ENCODE data around the gene BMP2. TPM values are rescaled to one million over a fixed set of nuclear protein-coding genes. Genes with fewer than 3 reads are reported as not detected.

BMP2 gene
- polyA plus RNA-seq (2011; rRNA removed) (0.23 and 0.42 TPM in 2 replicates), polyA plus RNA-seq (2017; fragmentation: RNase III; extraction: RNeasy Plus Mini Kit Qiagen cat#74134 plus additional on column Dnase treatment) (0.09 to 0.20 TPM (median 0.19 TPM) in 3 replicates), polyA minus RNA-seq (2011; rRNA and poly(A)+ RNA removed) (0.24 and 0.41 TPM in 2 replicates)
- 0.11 and 0.12 TPM in 2 replicates for polyA plus RNA-seq (2012; cell fraction: cytosol; rRNA removed)
- 0.07 and 0.10 TPM in 2 replicates for polyA plus RNA-seq (2012; cell fraction: nucleus; rRNA removed)

DNA sequence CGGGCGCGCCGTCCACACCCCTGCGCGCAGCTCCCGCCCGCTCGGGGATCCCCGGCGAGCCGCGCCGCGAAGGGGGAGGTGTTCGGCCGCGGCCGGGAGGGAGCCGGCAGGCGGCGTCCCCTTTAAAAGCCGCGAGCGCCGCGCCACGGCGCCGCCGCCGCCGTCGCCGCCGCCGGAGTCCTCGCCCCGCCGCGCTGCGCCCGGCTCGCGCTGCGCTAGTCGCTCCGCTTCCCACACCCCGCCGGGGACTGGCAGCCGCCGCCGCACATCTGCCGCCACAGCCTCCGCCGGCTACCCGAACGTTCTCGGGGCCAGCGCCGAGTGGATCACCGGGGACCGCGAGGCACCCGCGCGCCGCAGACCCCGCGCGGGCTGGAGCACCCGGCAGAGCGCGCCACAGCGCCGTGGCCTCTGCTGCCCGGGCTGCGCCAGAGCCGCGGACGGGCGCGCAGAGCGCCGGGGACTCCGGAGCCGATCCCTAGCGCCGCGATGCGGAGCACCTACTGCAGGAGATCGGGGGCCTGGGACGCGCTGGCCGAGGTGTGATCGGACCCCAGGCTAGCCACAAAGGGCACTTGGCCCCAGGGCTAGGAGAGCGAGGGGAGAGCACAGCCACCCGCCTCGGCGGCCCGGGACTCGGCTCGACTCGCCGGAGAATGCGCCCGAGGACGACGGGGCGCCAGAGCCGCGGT is at the start of gene BMP2:
TSS of gene BMP2 (plus strand) at position 151 of the 692 bp plus-strand sequence. CDS start 2,441 bp downstream, outside the sequence.
- peak within 1 kb of the TSS; percentile 14 to 82; a peak in 5 of 6 replicates for H3K27ac ChIP-seq
- ATAC-seq (peak; percentile 88 to 89), DNase-seq (ENCODE audit: low read depth in 1 of 2, low spot score in 1 of 2) (peak; percentile 29 to 48)

DNA sequence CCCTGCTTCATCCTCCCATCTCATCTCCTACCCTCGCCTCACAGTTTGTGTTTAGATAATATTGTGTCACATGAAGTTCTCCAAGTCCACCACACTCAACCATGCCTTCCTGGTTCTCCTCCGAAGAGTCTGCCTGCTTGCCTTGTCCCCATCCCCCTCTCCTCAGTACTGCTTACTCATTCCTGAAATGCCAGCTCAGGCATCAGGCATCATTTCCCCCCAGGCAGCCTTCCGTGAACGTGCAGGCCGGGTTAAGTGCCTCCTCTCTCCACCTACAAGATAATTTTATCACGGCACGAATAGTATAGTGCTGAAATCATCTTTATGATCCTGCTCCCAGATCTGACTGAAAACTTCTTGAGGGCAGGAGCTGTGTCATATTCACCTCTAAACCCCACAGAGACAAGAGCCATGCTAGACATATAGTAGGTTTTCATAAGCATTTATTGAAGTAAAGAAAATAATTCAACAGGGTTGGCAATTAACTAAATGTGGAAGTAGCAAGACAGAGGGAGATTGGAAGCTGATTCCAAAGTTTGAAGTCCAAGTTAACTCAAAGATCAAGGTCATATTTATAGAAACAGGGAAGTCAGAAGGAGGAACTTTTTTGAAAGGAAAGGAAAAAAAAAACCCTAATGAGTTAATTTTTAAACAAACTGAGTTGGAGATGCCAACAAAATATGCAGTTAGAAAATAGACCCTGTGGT is 48.7 kb upstream of the BMP2 start:
- Histone ChIP-seq H3K27ac (no peak overlapping the region), H3K4me2 (no peak overlapping the region), H3K9me3 (peaks cover 9% of the 10 kb centered on the region; the same call in 2 of the 3 replicates), H3K4me1 (no peaks in the 10 kb centered on the region), H3K4me3 (no peak overlapping the region)
- POLR2A ChIA-PET: no interaction called here
- WGBS (ENCODE audit: missing lambda C conversion rate): 8% methylated on average over 7 of the region's 7 CpGs
- ATAC-seq (peak in 1 of 2 experiments; percentile 30; a peak in 1 of 6 replicates), DNase-seq (ENCODE audit: low read depth in 1 of 2, low spot score in 1 of 2) (peak in 1 of 2 experiments; percentile 39), FAIRE-seq (no peak)
- CTCF ChIA-PET: interaction anchor here (0.9 to 2.0 kb wide), 2 partner anchors 9 kb away, joined by 3 to 6 read pairs; no protein-coding TSS in a partner anchor
- TF ChIP-seq HEYL (CRISPR knock-in tag; IDR thresholded peaks at IDR 0.05): no peak
- no peak for TF ChIP-seq JUN (IDR thresholded peaks at IDR 0.05)
- no peak for TF ChIP-seq PHF8 (IDR thresholded peaks at IDR 0.05; ENCODE audit: borderline replicate concordance, low read depth)
- no peak for TF ChIP-seq BHLHE40 (IDR thresholded peaks at IDR 0.05; ENCODE audit: low read depth, low read length)
- TF ChIP-seq ESRRA (IDR thresholded peaks at IDR 0.05; ENCODE audit: borderline replicate concordance, low read length): no peak
- TF ChIP-seq, protein P1, sequence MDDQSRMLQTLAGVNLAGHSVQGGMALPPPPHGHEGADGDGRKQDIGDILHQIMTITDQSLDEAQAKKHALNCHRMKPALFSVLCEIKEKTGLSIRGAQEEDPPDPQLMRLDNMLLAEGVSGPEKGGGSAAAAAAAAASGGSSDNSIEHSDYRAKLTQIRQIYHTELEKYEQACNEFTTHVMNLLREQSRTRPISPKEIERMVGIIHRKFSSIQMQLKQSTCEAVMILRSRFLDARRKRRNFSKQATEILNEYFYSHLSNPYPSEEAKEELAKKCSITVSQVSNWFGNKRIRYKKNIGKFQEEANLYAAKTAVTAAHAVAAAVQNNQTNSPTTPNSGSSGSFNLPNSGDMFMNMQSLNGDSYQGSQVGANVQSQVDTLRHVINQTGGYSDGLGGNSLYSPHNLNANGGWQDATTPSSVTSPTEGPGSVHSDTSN (IDR thresholded peaks at IDR 0.05): no peak

More for the DNA sequence above, at the start of gene BMP2:
- no peak for TF ChIP-seq CHD4 (IDR thresholded peaks at IDR 0.05; ENCODE audit: borderline replicate concordance)
- TF ChIP-seq POLR2AphosphoS2 (conservative IDR thresholded peaks at IDR 0.05; ENCODE audit: low read length): no peak
- TF ChIP-seq, protein P2, sequence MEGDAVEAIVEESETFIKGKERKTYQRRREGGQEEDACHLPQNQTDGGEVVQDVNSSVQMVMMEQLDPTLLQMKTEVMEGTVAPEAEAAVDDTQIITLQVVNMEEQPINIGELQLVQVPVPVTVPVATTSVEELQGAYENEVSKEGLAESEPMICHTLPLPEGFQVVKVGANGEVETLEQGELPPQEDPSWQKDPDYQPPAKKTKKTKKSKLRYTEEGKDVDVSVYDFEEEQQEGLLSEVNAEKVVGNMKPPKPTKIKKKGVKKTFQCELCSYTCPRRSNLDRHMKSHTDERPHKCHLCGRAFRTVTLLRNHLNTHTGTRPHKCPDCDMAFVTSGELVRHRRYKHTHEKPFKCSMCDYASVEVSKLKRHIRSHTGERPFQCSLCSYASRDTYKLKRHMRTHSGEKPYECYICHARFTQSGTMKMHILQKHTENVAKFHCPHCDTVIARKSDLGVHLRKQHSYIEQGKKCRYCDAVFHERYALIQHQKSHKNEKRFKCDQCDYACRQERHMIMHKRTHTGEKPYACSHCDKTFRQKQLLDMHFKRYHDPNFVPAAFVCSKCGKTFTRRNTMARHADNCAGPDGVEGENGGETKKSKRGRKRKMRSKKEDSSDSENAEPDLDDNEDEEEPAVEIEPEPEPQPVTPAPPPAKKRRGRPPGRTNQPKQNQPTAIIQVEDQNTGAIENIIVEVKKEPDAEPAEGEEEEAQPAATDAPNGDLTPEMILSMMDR (IDR thresholded peaks at IDR 0.05): peak; percentile 33; the same call in 2 of the 3 replicates
- no peak for TF ChIP-seq ZSCAN20 (CRISPR knock-in tag; IDR thresholded peaks at IDR 0.05)
- no peak for TF ChIP-seq GATA3 (IDR thresholded peaks at IDR 0.05; ENCODE audit: borderline replicate concordance)
- peak; percentile 73; the same call in 1 of the 2 replicates for TF ChIP-seq HDAC2 (IDR thresholded peaks at IDR 0.05)
- TF ChIP-seq SMC3 (IDR thresholded peaks at IDR 0.05): peak; percentile 16; the same call in 1 of the 3 replicates
- no peak for TF ChIP-seq HOXA7 (CRISPR knock-in tag; IDR thresholded peaks at IDR 0.05)
- TF ChIP-seq CHD2 (IDR thresholded peaks at IDR 0.05; ENCODE audit: low read length, partially characterized antibody): no peak
- H3K4me2 ChIP-seq: peak within 1 kb of the TSS; percentile 99
- CTCF ChIA-PET: interaction anchor here (1.4 to 3.3 kb wide), 5 partner anchors 9 to 1158 kb away, joined by 3 to 18 read pairs (median 15); no protein-coding TSS in a partner anchor
- no peaks in the 10 kb centered on the region for H3K9me3 ChIP-seq
- WGBS (ENCODE audit: missing lambda C conversion rate): under 1% methylated on average over 23 of the region's 112 CpGs
- 0 out of 3 replicates have a peak, but pooled peaks cover 6% of the 10 kb centered on the region for H3K4me1 ChIP-seq
- POLR2A ChIA-PET: no interaction called here
- FAIRE-seq: no peak
- peak within 1 kb of the TSS; percentile 67 for H3K4me3 ChIP-seq

DNA sequence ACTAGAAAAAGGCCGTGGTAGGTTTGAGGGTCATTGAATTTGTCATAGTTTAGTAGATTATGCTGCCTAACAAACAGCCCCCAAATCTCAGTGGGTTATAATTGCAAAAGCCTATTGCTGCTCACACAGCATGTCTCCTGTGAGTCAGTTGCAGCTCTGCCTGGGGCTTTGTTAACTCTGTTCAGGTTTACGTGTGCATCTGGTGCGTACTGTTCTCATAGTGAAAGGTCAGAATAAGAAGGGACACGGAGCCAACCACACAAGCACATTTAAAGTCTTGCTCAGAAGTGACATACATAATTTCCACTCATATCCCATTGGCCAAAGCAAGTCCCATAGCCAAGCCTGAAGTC is 48.1 kb upstream of the BMP2 start:
- ChIA-PET CTCF (interaction anchor here (0.9 kb wide), 1 partner anchor 9 kb away, joined by 3 read pairs; no protein-coding TSS in a partner anchor), POLR2A (no interaction called here)
- ATAC-seq (no peak), DNase-seq (ENCODE audit: low read depth in 1 of 2, low spot score in 1 of 2) (no peak), FAIRE-seq (no peak)
- H3K4me3 ChIP-seq: no peak overlapping the region
- no peaks in the 10 kb centered on the region for H3K4me1 ChIP-seq
- no peak overlapping the region for H3K27ac ChIP-seq
- TF ChIP-seq TP53 (CRISPR knock-in tag; IDR thresholded peaks at IDR 0.05): no peak
- TF ChIP-seq, protein P3, sequence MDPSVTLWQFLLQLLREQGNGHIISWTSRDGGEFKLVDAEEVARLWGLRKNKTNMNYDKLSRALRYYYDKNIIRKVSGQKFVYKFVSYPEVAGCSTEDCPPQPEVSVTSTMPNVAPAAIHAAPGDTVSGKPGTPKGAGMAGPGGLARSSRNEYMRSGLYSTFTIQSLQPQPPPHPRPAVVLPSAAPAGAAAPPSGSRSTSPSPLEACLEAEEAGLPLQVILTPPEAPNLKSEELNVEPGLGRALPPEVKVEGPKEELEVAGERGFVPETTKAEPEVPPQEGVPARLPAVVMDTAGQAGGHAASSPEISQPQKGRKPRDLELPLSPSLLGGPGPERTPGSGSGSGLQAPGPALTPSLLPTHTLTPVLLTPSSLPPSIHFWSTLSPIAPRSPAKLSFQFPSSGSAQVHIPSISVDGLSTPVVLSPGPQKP (IDR thresholded peaks at IDR 0.05; ENCODE audit: low read depth, low read length): no peak
- H3K4me2 ChIP-seq: no peak overlapping the region
- WGBS (ENCODE audit: missing lambda C conversion rate): 36% methylated on average over 4 of the region's 4 CpGs
- peaks cover 9% of the 10 kb centered on the region; the same call in 2 of the 3 replicates for H3K9me3 ChIP-seq

Data from A549 (cell line).